Stomach (tissue), 8 donors: ENCODE measurements around the gene GOLGA6L9. TPM values are rescaled to one million over a fixed set of nuclear protein-coding genes. Genes with fewer than 3 reads are reported as not detected.

Experiments
- polyA plus RNA-seq, 3 donors: library from polyadenylated mRNA; stranded (reverse); fragments of 200-250 nt; gene quantifications; one replicate each; pipeline ENCODE4 v1.2.3, GENCODE V29; 2013
- small RNA-seq, 4 donors: library from RNA; depleted of rRNA; stranded (forward); fragments of <200 nt; gene quantifications; one replicate each; pipeline ENCODE3, GENCODE V24; 2016
- total RNA-seq, 5 donors: library from RNA; depleted of rRNA; stranded (reverse); fragments of >200 nt; gene quantifications; one replicate each; pipeline versions ENCODE4 v1.1.0 to v1.2.3, GENCODE V29; 2014 to 2016
- donor health status: healthy with polysubstance abuse.
- donor health status: Bipolar disorder and iron deficiency.
- donor health status: healthy.

The GOLGA6L9 gene
- total and polyA plus RNA-seq, 8 donors = 3.2 to 16.1 (median 11.3) TPM

Small RNA genes within 50 kb of the gene (small RNA-seq; reads per million reads assigned to genes)
- gene AC245033.3 = 0 reads per million in 4 donors

Other genes with a start within 250 kb of the GOLGA6L9 start
- 10 to 100 TPM in 4 of 5 donors, 1 to 10 TPM in 1; 7.1 to 19.8 (median 13.2) TPM for gene EFL1, start 167.1 kb upstream of the GOLGA6L9 start, total RNA-seq
- gene EFL1, start 167.1 kb upstream of the GOLGA6L9 start, polyA plus RNA-seq = 10 to 100 TPM in 1 of 3 donors, 1 to 10 TPM in 2; 4.6 to 11.8 (median 5.2) TPM
- gene SAXO2, start 167.0 kb upstream of the GOLGA6L9 start, total RNA-seq = 10 to 100 TPM in 1 of 5 donors, 1 to 10 TPM in 1, under 1 TPM in 1, not detected in 2; 0.14 to 18.7 (median 1.8) TPM
- 10 to 100 TPM in 1 of 3 donors, 1 to 10 TPM in 2; 2.7 to 14.8 (median 3.9) TPM for gene SAXO2, start 167.0 kb upstream of the GOLGA6L9 start, polyA plus RNA-seq
- gene GOLGA6L10, start 80.3 kb upstream of the GOLGA6L9 start, total RNA-seq = 10 to 100 TPM in 2 of 5 donors, 1 to 10 TPM in 2, not detected in 1; 1.0 to 11.6 (median 6.3) TPM
- gene GOLGA6L10, start 80.3 kb upstream of the GOLGA6L9 start, polyA plus RNA-seq = 1 to 10 TPM; 1.7 to 4.4 (median 2.1) TPM
- gene RPS17, start 110.6 kb downstream of the GOLGA6L9 start, total RNA-seq = 1,000 to 10,000 TPM in 3 of 5 donors, 100 to 1,000 TPM in 2; 364 to 1,880 (median 1,294) TPM
- 1,000 to 10,000 TPM; 4,707 to 5,380 (median 4,866) TPM for gene RPS17, start 110.6 kb downstream of the GOLGA6L9 start, polyA plus RNA-seq
- gene CPEB1, start 217.5 kb downstream of the GOLGA6L9 start, total RNA-seq = 1 to 10 TPM in 3 of 5 donors, not detected in 2; 1.1 to 6.4 (median 1.2) TPM
- gene CPEB1, start 217.5 kb downstream of the GOLGA6L9 start, polyA plus RNA-seq = 1 to 10 TPM; 1.2 to 2.2 (median 1.7) TPM